ENCODE measurements around the gene S100A5. TPM values are rescaled to one million over a fixed set of nuclear protein-coding genes. Genes with fewer than 3 reads are reported as not detected.

Gene S100A5
- total and polyA plus RNA-seq, 7 donors = not detected

DNA sequence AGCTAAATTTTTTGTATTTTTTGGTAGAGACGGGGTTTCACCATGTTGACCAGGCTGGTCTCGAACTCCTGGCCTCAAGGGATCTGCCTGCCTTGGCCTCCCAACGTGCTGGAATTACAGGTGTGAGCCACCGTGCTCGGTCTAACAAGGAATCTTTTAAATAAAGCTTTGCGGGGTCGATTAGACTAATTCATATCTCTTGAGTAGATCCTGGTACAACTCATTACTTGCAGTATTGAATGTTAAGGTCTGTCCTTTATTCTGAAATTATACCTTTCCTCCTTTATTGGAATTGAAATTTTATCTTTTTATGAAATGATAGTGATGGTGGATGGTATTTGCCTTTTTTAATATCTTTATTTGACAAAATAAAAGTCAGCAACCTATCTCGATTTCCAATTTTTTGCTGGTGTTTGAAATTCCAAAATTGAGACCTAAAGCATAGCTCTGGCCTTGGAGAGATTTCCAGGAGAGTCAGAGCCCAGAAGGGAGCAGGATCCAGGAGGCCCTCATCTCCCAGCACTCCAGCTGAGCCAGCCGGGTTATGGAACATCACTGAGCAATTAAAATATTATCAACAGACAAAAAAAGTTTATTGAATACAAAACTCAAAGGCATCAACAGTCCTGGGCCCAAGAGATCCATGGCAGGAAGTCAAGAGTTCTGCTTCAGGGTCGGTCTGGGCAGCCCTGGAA is 20.2 kb upstream of the S100A5 start:
- Histone ChIP-seq H3K4me3 (no peak overlapping the region), H3K36me3 (ENCODE audit: insufficient read depth in 1 of 2, low read depth in 1 of 2) (no peaks in the 10 kb centered on the region), H3K27me3 (ENCODE audit: insufficient read depth in 3 of 3, low read length in 2 of 3) (no peaks in the 10 kb centered on the region), H3K4me1 (peaks cover 8% of the 10 kb centered on the region), H3K27ac (no peak overlapping the region), H3K9me3 (no peaks in the 10 kb centered on the region)
- intact Hi-C loops (cut with DNase I) = no loop called here
- TF ChIP-seq, protein P1, sequence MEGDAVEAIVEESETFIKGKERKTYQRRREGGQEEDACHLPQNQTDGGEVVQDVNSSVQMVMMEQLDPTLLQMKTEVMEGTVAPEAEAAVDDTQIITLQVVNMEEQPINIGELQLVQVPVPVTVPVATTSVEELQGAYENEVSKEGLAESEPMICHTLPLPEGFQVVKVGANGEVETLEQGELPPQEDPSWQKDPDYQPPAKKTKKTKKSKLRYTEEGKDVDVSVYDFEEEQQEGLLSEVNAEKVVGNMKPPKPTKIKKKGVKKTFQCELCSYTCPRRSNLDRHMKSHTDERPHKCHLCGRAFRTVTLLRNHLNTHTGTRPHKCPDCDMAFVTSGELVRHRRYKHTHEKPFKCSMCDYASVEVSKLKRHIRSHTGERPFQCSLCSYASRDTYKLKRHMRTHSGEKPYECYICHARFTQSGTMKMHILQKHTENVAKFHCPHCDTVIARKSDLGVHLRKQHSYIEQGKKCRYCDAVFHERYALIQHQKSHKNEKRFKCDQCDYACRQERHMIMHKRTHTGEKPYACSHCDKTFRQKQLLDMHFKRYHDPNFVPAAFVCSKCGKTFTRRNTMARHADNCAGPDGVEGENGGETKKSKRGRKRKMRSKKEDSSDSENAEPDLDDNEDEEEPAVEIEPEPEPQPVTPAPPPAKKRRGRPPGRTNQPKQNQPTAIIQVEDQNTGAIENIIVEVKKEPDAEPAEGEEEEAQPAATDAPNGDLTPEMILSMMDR (IDR thresholded peaks at IDR 0.05) = no peak
- ATAC-seq = no peak
- no peak for DNase-seq
- WGBS, 3 donors = 82 to 86% (median 83%) methylated on average over 10 of the region's 10 CpGs

DNA sequence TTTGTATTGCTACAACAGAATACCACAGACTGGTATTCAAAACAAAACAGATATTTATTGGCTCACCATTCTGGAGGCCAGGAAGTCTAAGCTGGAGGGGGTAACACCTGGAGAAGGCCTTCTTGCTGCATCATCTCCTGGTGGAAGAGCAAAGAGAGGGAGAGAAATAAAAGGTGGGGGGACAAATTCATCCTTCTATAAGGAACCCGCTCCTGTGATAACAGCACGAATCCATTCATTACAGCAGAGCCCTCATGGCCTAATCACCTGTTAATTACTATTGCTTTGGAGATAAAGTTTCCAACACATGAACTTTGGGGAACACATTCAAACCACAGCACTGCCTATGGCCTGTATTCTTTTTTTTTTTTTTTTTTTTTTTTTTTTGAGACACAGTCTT is 19.5 kb upstream of the S100A5 start:
- Histone ChIP-seq H3K4me1 (peaks cover under 1% of the 10 kb centered on the region), H3K4me3 (no peak overlapping the region), H3K27ac (no peak overlapping the region), H3K9me3 (no peaks in the 10 kb centered on the region), H3K27me3 (ENCODE audit: insufficient read depth in 3 of 3, low read length in 2 of 3) (no peaks in the 10 kb centered on the region), H3K36me3 (ENCODE audit: insufficient read depth in 1 of 2, low read depth in 1 of 2) (no peaks in the 10 kb centered on the region)
- DNase-seq (no peak), ATAC-seq (no peak)
- intact Hi-C loops (cut with DNase I) = no loop called here
- WGBS, 3 donors = 73 to 98% (median 98%) methylated on average over 2 of the region's 2 CpGs
- TF ChIP-seq, protein P1 (IDR thresholded peaks at IDR 0.05) = no peak

DNA sequence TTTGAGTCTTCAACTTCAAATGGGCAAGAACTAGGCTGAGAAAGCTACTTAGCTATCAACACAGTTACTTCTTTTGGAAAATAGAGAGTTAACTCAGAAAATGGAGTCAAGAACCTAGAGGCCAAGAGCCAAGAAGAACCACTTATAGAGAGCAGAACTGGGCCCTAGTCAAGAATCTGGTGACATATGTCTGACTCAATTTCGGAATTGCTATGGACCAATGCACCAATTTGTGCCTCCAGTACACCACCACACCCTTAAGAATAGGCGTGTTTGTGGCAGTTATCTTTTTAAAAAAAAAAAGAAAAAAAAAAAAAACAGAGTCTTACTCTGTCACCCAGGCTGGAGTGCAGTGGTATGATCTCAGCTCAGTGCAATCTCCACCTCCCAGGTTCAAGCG is 17.1 kb upstream of the S100A5 start:
- intact Hi-C loops (cut with DNase I) = no loop called here
- no peaks in the 10 kb centered on the region for H3K36me3 ChIP-seq (ENCODE audit: insufficient read depth in 1 of 2, low read depth in 1 of 2)
- TF ChIP-seq, protein P1 (IDR thresholded peaks at IDR 0.05) = no peak
- ATAC-seq (no peak), DNase-seq (no peak)
- no peak overlapping the region for H3K27ac ChIP-seq
- 82 to 91% (median 91%) methylated on average over 3 of the region's 3 CpGs for WGBS, 3 donors
- no peaks in the 10 kb centered on the region for H3K27me3 ChIP-seq (ENCODE audit: insufficient read depth in 3 of 3, low read length in 2 of 3)
- no peaks in the 10 kb centered on the region for H3K4me1 ChIP-seq
- H3K9me3 ChIP-seq = no peaks in the 10 kb centered on the region
- H3K4me3 ChIP-seq = no peak overlapping the region

DNA sequence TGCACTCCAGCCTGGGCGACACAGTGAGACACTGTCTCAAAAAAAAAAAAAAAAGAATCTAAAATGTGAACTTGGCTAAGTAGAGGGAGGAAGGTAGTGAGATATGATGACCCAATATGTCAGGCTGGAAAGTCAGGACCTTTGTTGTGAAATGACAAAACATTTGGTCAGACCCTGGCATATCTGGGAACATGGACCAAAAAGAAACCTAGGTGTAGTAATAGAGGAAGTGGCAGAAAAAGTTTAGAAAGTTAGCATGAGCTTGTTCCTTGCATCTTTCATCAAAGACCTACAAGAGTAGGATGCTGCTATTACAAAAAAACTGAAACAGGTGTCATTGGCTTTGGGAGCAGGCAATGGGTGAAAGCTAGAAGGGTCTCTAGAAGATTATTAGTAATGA is 15.6 kb upstream of the S100A5 start:
- Histone ChIP-seq H3K4me3 (no peak overlapping the region), H3K27me3 (ENCODE audit: insufficient read depth in 3 of 3, low read length in 2 of 3) (no peaks in the 10 kb centered on the region), H3K36me3 (ENCODE audit: insufficient read depth in 1 of 2, low read depth in 1 of 2) (no peaks in the 10 kb centered on the region), H3K9me3 (no peaks in the 10 kb centered on the region), H3K27ac (no peak overlapping the region), H3K4me1 (no peaks in the 10 kb centered on the region)
- WGBS, 3 donors = 93 to 100% (median 97%) methylated on average over 1 of the region's 1 CpG
- TF ChIP-seq, protein P1 (IDR thresholded peaks at IDR 0.05) = no peak
- DNase-seq = no peak
- ATAC-seq = no peak
- intact Hi-C loops (cut with DNase I) = no loop called here

Data from psoas muscle (tissue), 8 donors.